Bronchial epithelial cell (primary cell): ENCODE data around the gene SRBD1. TPM values are rescaled to one million over a fixed set of nuclear protein-coding genes. Genes with fewer than 3 reads are reported as not detected.
A peak's percentile ranks its signal among the peaks of the same experiment; 100 is the strongest.

ENCODE experiments used
- DNase-seq: peaks from one replicate; pipeline ENCODE4 v3.0.0-alpha.2; 2010; ENCODE audit warnings: low read depth
- FAIRE-seq: peaks from 2 replicates; lab custom pipeline; 2011; peaks lifted over from hg19 to GRCh38; lab: Jason Lieb, UNC
- H3K27me3 ChIP-seq: 2 replicates; pipeline ENCODE4 v1.5.1; 2011; ENCODE audit warnings: low read length; ENCODE audit not compliant: control insufficient read depth, insufficient read depth
- H3K36me3 ChIP-seq: 2 replicates; pipeline ENCODE4 v1.5.1; 2011; ENCODE audit warnings: low read length; ENCODE audit not compliant: control insufficient read depth, insufficient read depth
- H3K4me3 ChIP-seq: 2 replicates; pipeline ENCODE4 v1.5.1; 2011; ENCODE audit warnings: mild to moderate bottlenecking, low read depth, low read length, control low read depth
- total RNA-seq: library from RNA; depleted of rRNA; stranded (reverse); fragments of >200 nt; gene quantifications from 2 replicates; pipeline ENCODE4 v1.2.1, GENCODE V29; 2014
- TF ChIP-seq, protein P1 (sequence below): IDR thresholded peaks from 2 replicates; pipeline ENCODE4 v1.5.1; 2011; ENCODE audit warnings: mild to moderate bottlenecking, moderate library complexity, low read length, control low read depth, inconsistent platforms; ENCODE audit not compliant: insufficient read depth, severe bottlenecking

The SRBD1 gene
- total RNA-seq, 1 donor from 2014 or later, result 12.9 TPM

DNA sequence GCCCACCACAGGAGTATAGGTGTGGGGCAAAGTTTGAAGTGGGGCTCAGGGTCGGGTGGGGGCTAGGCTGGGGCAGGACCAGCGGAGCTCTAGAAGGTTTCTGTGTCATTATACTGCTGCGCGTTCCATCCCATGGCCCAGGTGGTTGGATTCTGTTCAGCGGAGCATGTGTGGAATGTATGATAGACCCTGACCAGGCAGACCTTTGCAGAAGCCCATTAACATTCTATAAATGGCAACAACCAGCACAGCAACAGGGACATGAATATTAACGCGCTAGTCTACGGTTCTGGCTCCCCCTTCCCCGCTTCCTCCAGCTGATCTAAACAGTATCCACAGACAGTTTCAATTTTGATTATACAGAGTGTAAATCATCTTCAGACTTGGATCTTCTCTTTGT, 36.3 kb upstream of the SRBD1 start:
- no peak for DNase-seq
- no peaks in the 10 kb centered on the region for H3K27me3 ChIP-seq
- H3K36me3 ChIP-seq, result no peaks in the 10 kb centered on the region
- H3K4me3 ChIP-seq, result no peak overlapping the region
- TF ChIP-seq, protein P1, sequence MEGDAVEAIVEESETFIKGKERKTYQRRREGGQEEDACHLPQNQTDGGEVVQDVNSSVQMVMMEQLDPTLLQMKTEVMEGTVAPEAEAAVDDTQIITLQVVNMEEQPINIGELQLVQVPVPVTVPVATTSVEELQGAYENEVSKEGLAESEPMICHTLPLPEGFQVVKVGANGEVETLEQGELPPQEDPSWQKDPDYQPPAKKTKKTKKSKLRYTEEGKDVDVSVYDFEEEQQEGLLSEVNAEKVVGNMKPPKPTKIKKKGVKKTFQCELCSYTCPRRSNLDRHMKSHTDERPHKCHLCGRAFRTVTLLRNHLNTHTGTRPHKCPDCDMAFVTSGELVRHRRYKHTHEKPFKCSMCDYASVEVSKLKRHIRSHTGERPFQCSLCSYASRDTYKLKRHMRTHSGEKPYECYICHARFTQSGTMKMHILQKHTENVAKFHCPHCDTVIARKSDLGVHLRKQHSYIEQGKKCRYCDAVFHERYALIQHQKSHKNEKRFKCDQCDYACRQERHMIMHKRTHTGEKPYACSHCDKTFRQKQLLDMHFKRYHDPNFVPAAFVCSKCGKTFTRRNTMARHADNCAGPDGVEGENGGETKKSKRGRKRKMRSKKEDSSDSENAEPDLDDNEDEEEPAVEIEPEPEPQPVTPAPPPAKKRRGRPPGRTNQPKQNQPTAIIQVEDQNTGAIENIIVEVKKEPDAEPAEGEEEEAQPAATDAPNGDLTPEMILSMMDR, result no peak
- no peak for FAIRE-seq

DNA sequence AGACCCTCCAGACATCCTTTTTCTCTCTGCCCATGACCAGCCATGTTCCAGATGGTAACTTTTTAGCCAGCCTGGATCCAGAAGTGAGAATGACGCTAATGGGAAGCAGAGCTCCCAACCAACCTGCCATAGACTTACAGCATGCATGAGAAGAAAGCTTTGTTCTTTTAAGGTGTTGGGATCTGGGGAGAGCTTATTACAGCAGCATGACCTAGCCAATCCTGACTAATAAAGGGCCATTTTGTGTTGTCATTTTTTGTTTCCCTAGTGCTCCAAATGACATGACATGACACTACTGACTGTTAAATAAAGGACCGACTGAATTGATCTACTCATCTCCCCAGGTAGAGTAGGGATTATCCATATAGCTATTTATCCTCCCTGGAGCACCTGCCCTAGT, 35.2 kb upstream of the SRBD1 start:
- H3K36me3 ChIP-seq, result no peaks in the 10 kb centered on the region
- FAIRE-seq (no peak), DNase-seq (no peak)
- no peaks in the 10 kb centered on the region for H3K27me3 ChIP-seq
- TF ChIP-seq, protein P1, result no peak
- H3K4me3 ChIP-seq, result no peak overlapping the region

DNA sequence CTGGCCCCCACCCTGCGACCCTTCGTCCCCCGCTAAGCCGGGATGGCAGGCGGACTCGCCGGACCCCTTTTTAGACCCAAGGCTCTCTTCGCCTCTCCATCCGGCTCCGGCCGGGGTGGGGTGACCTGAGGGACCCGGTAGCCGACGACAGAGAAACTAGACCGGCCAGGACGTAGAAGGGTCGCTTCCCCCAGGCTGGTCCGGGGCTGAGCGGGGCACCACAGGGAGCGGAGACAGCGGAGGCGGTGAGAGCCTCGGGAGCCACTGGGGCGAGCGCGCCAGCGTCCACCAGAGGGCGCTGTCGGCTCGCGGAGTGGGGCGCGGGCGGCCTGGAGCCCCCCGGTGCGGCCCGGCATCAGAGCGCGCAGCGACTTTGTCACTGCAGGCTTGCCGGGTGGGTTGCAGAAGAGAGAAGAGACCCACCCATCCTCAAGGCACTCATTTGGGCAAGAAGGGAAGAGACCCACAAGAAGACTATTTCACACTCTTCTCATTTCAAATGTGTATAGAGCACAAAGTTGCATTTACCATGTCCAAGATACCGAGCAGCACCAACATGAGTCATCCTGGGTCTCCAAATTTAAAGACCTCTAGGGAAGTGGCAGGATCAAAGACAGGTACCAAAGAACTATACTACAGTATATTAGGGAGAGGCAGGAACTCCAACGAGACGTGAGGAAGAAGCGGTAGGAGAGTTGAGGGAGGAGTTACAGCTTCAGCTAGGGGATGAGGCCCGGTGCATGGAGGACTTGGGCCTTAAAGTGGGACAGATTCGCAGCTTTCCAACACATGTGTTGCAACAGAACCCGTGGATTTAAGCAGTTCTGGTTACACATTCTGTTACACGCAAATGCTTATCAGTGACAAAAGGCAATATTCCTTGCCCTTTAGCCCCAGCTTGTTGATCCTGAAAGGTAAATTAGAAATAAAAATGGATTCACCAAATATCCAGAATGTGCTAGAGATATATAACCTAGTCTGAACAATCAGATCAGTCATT, 32.8 kb upstream of the SRBD1 start:
- TF ChIP-seq, protein P1, result peak; percentile 86
- FAIRE-seq, result no peak
- no peak for DNase-seq
- H3K4me3 ChIP-seq, result peak overlapping the region; percentile 53
- peaks cover 2% of the 10 kb centered on the region for H3K27me3 ChIP-seq
- no peaks in the 10 kb centered on the region for H3K36me3 ChIP-seq

DNA sequence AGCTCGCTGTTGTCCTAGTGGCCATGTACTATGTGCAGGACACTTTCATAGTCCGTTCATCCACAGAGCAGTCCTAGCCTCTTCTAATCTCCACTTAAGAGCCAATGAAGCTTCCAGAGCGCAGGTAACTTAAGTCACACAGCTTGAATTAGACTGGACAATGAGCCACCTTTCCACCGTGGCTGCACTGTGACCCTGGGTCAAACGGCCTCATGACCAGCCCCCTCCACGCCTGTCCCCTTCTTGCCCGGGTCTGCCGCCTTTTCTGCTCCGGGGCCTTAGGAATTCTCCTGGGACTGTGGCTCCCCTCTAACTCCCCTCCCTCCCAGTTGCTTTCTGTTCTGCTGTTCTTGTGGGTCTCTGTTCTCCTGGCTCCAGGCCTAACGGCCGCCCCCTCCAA, 32.0 kb upstream of the SRBD1 start:
- Histone ChIP-seq H3K27me3 (peaks cover 2% of the 10 kb centered on the region), H3K4me3 (peak overlapping the region; percentile 53), H3K36me3 (no peaks in the 10 kb centered on the region)
- no peak for FAIRE-seq
- TF ChIP-seq, protein P1, result no peak
- no peak for DNase-seq

DNA sequence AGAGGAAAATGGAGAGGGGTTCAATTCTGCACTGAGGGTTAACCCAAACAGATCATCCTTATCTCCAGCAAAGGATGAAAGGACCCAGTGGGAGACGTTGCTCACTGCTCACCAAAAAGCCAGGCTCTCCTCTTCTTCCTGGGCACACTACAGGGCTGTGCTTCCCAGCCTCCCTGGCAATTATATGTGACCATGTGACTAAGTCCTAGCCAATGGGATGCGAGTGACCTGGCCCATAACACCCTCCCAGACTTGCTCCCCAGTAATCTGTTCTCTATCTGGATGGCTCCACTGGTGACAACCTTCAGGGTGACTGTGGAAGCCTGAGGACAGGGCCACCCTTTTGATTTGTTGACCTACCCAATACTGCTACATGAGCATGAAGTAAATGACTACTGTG, 29.5 kb upstream of the SRBD1 start:
- TF ChIP-seq, protein P1, result no peak
- Histone ChIP-seq H3K27me3 (peaks cover 2% of the 10 kb centered on the region), H3K36me3 (no peaks in the 10 kb centered on the region), H3K4me3 (no peak overlapping the region)
- no peak for DNase-seq
- FAIRE-seq, result no peak

DNA sequence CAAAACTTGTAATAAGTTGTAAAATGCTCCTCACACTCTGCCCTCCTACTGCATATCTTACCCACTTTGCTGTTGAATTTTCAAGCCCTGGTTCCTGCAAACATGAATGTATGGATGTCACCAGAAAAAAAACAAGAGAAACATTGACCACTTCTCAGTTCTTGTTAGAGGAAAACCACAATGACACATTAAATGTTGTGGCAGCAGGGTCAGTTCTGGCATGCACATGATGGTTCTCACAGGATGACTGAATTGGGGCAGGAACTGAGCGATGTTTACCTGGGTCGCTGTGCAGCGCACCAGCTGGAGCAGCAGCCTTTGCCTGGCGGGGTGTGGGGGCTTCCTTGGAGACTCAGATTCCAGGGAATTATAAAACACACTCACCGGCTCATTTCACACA, 26.4 kb upstream of the SRBD1 start:
- FAIRE-seq (no peak), DNase-seq (peak; percentile 75)
- Histone ChIP-seq H3K36me3 (no peaks in the 10 kb centered on the region), H3K27me3 (peaks cover 2% of the 10 kb centered on the region), H3K4me3 (no peak overlapping the region)
- TF ChIP-seq, protein P1, result no peak
